Fibroblast of villous mesenchyme (primary cell): Measurements from ENCODE around the gene ACADVL. TPM values are rescaled to one million over a fixed set of nuclear protein-coding genes. Genes with fewer than 3 reads are reported as not detected.

Source experiments
- DNase-seq: peaks from one replicate; pipeline ENCODE4 v3.0.0-alpha.2; 2010; ENCODE audit warnings: low read depth
- H3K4me3 ChIP-seq: 2 replicates; pipeline ENCODE4 v1.5.1; 2011; ENCODE audit warnings: low read depth, mild to moderate bottlenecking, low read length
- total RNA-seq: library from RNA; depleted of rRNA; stranded (reverse); fragments of >200 nt; gene quantifications from 2 replicates; pipeline ENCODE4 v1.2.3, GENCODE V29; 2012
- TF ChIP-seq, protein P1 (sequence below): IDR thresholded peaks from 2 replicates; pipeline ENCODE4 v1.5.1; 2012; ENCODE audit warnings: low read depth, mild to moderate bottlenecking, low read length; ENCODE audit not compliant: insufficient read depth

Gene ACADVL
- total RNA-seq, 1 donor = 255 TPM

DNA sequence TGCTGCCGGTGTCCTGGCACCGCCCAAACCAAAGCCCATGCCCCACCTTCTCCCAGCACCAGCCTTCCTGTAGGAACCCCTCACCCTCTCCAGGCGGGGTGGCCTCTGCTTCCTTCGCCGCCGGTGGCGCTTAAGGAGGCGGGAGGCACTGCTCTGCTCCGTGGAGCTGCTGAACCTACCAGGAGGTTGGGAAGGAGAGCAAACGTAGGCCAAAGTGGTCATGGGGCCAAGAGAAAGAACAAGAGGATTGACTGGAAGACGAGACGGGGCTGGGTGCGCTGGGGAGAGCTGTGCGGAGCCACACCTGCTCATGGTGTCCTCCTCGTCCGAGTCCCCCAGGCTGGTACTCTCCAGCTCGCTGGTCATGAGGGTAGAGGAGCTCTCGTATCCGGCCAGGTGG lies 9.8 kb downstream of the ACADVL start:
- no peak for DNase-seq
- no peak overlapping the region for H3K4me3 ChIP-seq
- TF ChIP-seq, protein P1, sequence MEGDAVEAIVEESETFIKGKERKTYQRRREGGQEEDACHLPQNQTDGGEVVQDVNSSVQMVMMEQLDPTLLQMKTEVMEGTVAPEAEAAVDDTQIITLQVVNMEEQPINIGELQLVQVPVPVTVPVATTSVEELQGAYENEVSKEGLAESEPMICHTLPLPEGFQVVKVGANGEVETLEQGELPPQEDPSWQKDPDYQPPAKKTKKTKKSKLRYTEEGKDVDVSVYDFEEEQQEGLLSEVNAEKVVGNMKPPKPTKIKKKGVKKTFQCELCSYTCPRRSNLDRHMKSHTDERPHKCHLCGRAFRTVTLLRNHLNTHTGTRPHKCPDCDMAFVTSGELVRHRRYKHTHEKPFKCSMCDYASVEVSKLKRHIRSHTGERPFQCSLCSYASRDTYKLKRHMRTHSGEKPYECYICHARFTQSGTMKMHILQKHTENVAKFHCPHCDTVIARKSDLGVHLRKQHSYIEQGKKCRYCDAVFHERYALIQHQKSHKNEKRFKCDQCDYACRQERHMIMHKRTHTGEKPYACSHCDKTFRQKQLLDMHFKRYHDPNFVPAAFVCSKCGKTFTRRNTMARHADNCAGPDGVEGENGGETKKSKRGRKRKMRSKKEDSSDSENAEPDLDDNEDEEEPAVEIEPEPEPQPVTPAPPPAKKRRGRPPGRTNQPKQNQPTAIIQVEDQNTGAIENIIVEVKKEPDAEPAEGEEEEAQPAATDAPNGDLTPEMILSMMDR = no peak

DNA sequence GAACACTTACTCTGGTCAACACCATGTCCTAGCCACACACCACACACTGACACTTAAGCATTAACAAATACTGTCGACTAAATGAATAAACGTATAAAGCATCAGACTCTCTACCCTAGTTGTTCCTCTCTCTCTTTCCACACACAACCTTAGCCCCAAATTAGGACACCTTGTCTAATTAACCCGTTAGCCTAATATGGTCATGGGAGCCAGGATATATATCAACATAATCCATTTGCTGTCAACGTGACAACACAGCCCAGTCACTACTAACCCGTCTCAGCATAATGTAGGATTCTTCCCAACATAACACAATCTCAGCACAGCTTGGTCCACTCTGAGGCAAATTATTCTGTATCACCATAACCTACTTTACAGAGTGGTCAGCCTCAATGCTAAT lies 12.4 kb downstream of the ACADVL start:
- H3K4me3 ChIP-seq = peak overlapping the region; percentile 78
- TF ChIP-seq, protein P1 = no peak
- DNase-seq = no peak

DNA sequence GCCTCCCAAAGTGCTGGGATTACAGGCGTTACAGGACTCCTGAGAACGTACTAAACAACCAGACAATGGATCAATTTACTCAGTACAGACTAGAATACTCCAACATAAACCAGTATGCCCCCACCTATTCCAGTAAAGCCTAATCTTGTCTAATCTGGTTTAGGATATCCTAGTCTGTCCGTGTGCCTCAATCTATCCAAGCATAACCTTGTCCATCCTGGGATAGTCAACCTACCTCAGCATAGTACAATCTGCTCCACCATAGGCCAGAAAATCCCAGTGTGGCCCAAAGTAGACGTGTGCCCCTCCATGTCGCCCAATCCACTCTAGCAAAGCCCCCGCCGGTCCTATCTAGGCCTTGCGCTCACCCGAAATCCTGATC lies 14.0 kb downstream of the ACADVL start:
- TF ChIP-seq, protein P1 = no peak
- peak overlapping the region; percentile 78 for H3K4me3 ChIP-seq
- DNase-seq = no peak

DNA sequence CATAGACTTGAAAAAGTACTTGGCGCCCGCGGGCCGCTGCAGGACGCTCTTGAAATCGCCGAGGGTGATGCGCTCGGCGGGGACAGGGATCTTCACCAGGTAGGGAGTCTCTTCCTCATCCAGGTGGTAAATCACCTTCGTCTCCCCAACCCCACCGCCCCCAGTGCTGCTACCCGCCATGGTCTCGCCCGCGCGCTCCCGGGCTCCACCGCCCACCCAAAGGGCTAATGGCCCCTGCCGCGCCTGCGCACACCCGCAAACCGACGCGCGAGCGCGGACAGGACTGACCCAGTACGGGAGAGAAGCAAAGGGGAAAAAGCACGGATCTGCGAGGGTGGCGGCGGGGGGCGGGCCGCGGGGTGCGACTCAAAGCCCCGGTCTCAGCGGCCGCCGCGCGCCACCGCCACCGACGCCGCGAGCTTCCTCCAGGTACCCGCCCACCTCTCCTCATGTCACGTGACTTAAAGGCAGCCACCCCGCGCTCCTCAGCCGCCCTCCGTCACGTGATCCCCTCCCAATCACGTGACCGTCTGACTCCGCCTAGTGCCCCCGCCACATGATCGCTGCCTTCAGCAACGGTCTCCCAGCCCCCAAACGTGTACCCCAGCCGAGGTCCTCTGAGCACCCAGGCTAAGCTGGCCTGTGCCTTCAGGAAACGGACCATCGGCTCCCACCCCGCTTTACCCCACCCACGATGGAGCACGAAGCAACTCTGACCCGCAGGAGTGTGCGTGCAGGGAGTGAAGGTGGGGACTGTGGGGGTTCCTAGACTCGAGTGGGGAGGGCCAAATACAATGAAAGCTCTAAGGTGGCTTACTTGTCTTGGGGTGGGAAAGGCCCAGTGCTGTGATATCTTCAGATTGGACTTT lies 14.6 kb downstream of the ACADVL start, which contains the start of gene DVL2:
TSS of gene DVL2 (minus strand) at position 435 of the 869 bp plus-strand sequence. CDS start at position 180, 255 bp downstream.
- DNase-seq = peak; percentile 96
- H3K4me3 ChIP-seq = peak within 1 kb of the TSS; percentile 78
- TF ChIP-seq, protein P1 = no peak

DNA sequence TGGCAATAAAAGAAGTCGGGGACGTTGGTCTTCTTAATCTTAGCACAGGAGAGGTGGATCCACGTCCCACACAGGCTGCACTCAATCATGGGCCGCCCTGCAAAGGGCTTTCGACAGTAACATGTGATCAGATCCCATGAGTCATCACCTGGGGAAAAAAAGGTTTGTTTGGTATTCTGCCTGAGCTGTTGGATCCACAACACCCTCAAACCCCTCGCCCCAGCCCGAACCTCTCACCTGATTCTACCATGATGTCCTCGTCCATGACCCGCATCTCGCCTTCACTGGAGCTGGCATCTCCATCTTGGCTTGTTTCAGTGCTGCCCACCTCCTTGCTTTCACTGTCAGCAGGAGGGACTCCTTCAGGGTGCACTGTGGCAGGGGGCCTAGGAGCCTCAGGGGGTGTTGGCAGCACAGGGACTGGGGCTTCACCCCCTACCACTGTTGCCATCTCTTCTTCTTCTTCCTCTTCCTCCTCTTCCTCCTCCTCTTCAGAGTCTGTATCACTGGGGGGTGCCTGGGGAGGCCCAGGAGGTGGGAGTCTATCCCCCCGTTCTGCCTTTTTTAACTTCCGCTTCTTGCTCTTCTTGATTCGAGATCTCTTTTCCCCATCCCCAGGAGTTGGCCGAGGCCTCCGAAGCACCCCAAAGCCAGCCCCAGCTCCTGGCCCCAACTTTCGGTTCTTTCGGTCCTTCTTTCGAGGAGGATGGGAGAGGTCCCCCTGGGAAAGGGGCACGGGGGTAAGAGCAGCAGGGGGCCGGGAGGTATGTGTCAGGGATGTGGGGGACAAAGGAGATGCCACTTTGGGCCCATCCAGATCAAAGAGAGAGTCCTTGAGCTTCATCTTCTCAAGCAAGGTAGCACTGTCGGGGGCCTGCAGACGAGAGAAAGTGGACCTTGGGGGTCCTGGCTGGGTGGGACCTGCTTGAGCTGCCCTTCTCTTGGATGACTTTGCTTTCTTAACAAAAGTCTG lies 16.2 kb downstream of the ACADVL start:
- TF ChIP-seq, protein P1 = no peak
- DNase-seq = no peak
- H3K4me3 ChIP-seq = no peak overlapping the region

DNA sequence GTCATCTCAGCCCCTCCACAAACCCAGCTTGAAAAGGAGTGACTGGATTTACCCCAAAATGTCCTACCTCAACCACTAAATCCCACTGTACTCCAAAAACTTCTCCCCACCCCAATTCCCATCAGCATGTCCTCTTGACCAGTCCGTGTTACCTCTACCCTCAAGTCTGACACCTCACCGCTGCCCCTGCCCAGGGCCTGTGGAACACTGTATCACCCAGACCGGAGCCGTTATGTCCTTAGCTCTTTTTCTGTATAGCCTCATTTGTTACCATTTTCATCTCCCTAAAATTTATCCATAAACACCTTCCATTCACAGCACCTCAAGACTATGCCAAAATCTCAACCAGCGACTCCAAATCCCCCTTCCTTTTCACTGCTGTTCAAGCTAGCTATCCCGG lies 17.1 kb downstream of the ACADVL start:
- peak overlapping the region; percentile 99 for H3K4me3 ChIP-seq
- TF ChIP-seq, protein P1 = no peak
- DNase-seq = no peak
